Ascending aorta (tissue), 2 donors: Measurements from ENCODE around the gene APC2. TPM values are rescaled to one million over a fixed set of nuclear protein-coding genes. Genes with fewer than 3 reads are reported as not detected.

Experiments used
- DNase-seq, 2 donors: peaks; one replicate each; pipeline ENCODE4 v3.0.0-alpha.2; 2019; ENCODE audit warnings: low spot score in 2 of 2
- H3K27ac ChIP-seq, 2 donors: fragments of 200-600 bp; sonication (generic); one replicate each; pipeline ENCODE4 v1.5.1; 2016 to 2017; ENCODE audit warnings: mild to moderate bottlenecking in 1 of 2
- H3K27me3 ChIP-seq: fragments of 200-600 bp; sonication (generic); one replicate; pipeline ENCODE4 v1.5.1; 2017
- H3K36me3 ChIP-seq, 2 donors: fragments of 200-600 bp; sonication (generic); one replicate each; pipeline ENCODE4 v1.5.1; 2016
- H3K4me1 ChIP-seq, 2 donors: fragments of 200-600 bp; sonication (generic); one replicate each; pipeline ENCODE4 v1.5.1; 2016 to 2017; ENCODE audit warnings: mild to moderate bottlenecking in 1 of 2
- H3K4me3 ChIP-seq, 2 donors: fragments of 200-600 bp; sonication (generic); one replicate each; pipeline ENCODE4 v1.5.1; 2016 to 2017; ENCODE audit warnings: mild to moderate bottlenecking in 1 of 2
- H3K9me3 ChIP-seq, 2 donors: fragments of 200-600 bp; sonication (generic); one replicate each; pipeline ENCODE4 v1.5.1; 2016
- intact Hi-C: fragments of 100-400 bp; cut with DNase I; formaldehyde crosslinking; loops from one replicate; pipeline ENCODE4 v1.15.1; 2023
- total RNA-seq: library from RNA; depleted of rRNA; stranded (reverse); fragments of >200 nt; gene quantifications from one replicate; pipeline ENCODE4 v1.1.0, GENCODE V29; 2016
- TF ChIP-seq, protein P1 (sequence below), 3 experiments: fragments of 200-600 bp in 2 of 3; fragments of 450-650 bp in 1 of 3; sonication (generic) in 2 of 3; IDR thresholded peaks; one replicate each; pipeline ENCODE4 v1.5.1; 2016 to 2019; ENCODE audit warnings: antibody characterized with exemption in 3 of 3, mild to moderate bottlenecking in 1 of 3, moderate library complexity in 1 of 3

The APC2 gene
- total RNA-seq, 1 donor from 2014 or later = not detected

DNA sequence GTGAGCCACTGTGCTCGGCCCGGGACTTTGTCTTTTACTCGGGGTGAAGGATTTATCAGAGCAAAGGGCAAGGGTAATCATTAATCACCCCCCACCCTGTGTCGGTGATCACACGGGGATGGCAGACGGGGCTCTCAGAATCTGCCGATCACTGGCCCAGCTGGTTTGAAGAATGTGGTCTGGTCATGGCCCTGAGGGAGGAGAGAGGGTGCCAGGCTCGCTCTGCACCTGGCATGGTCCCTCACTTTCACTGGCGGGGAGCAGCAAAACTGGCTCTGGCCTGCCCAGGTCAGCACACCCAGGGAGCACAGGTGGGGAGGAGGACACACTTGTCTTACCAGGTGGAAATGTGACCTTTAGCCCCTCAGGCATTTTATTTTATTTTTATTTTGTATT is 51.3 kb downstream of the APC2 start:
- Histone ChIP-seq H3K27me3 (peaks cover 13% of the 10 kb centered on the region), H3K4me3 (no peak overlapping the region), H3K36me3 (no peaks in the 10 kb centered on the region), H3K4me1 (peaks cover 0 to 6% of the 10 kb centered on the region in 2 donors), H3K9me3 (no peaks in the 10 kb centered on the region), H3K27ac (no peak overlapping the region)
- TF ChIP-seq, protein P1, sequence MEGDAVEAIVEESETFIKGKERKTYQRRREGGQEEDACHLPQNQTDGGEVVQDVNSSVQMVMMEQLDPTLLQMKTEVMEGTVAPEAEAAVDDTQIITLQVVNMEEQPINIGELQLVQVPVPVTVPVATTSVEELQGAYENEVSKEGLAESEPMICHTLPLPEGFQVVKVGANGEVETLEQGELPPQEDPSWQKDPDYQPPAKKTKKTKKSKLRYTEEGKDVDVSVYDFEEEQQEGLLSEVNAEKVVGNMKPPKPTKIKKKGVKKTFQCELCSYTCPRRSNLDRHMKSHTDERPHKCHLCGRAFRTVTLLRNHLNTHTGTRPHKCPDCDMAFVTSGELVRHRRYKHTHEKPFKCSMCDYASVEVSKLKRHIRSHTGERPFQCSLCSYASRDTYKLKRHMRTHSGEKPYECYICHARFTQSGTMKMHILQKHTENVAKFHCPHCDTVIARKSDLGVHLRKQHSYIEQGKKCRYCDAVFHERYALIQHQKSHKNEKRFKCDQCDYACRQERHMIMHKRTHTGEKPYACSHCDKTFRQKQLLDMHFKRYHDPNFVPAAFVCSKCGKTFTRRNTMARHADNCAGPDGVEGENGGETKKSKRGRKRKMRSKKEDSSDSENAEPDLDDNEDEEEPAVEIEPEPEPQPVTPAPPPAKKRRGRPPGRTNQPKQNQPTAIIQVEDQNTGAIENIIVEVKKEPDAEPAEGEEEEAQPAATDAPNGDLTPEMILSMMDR (IDR thresholded peaks at IDR 0.05) = no peak
- intact Hi-C loops = no loop called here
- DNase-seq = no peak

DNA sequence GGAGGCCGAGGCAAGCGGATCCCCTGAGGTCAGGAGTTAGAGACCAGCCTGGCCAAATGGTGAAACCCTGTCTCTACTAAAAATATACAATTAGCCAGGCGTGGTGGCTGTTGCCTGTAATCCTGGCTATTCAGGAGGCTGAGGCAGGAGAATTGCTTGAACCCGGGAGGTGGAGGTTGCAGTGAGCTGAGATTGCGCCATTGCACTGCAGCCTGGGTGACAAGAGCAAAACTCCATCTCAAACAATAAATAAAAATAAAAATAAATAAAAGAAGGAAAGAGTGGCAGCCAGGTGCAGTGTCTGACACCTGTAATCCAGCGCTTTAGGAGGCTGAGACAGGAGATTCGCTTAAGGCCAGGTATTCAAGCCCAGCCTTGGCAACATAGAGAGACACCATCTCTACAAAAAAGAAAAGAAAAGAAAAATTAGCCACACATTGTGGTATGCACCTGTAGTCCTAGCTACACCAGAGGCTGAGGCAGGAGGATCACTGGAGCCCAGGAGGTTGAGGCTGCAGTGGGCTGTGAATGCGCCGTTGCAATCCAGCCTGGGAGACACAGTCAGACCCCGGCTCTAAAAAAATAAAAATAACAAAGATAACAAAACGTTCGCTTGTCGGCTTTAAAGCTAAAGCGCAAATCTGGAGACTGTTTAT is 52.6 kb downstream of the APC2 start:
- intact Hi-C loops = no loop called here
- Histone ChIP-seq H3K4me3 (no peak overlapping the region), H3K4me1 (peaks cover 0 to 9% of the 10 kb centered on the region in 2 donors), H3K9me3 (no peaks in the 10 kb centered on the region), H3K36me3 (no peaks in the 10 kb centered on the region), H3K27ac (no peak overlapping the region), H3K27me3 (peaks cover 13% of the 10 kb centered on the region)
- DNase-seq = no peak
- TF ChIP-seq, protein P1 (IDR thresholded peaks at IDR 0.05) = no peak

DNA sequence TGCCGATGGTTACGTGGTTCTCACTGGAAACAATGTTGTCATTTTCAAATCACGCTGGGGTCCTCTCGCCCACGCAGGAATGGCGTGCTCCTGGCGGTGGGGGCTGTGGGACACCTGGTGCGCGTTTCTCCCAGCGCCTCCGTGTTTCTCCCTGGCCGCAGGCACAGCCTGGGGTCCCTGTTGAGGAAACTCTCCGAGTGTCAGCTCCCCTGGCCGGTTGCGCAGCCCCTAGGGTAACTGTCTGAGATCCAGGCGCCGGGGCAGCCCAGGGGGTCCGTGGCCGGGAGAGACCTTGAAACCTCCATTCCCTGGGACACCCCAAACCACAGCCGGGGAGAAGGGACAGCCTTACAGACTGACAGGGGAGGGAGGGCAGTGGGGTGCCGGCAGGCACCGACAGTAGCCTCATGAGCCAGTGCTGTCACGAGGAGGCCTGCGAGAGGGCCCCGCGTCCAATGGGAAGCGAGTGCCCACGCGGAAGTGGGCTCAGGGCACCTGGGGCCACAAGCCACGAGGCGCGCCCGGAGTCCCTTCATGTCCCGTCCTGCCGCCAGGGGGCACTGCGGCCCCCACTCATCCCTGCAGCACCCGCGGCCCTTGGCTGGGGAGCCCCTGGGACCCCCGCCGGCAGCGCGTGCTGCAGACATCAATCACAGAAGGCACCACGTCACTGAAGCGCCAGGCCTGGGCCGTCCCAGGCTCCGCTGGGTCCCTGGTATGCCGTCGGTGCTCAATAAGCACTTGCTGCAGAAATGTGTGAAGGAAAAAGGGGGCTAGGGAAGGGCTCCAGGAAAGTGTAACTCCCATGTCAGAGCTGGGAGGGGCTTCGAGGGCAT is 53.4 kb downstream of the APC2 start:
- peak in 1 of 2 donors; percentile 72 for DNase-seq
- Histone ChIP-seq H3K4me1 (peaks cover 0 to 10% of the 10 kb centered on the region in 2 donors), H3K27me3 (peaks cover 13% of the 10 kb centered on the region), H3K27ac (no peak overlapping the region), H3K4me3 (no peak overlapping the region), H3K9me3 (no peaks in the 10 kb centered on the region), H3K36me3 (no peaks in the 10 kb centered on the region)
- TF ChIP-seq, protein P1 (IDR thresholded peaks at IDR 0.05) = peak; percentile 73 to 76 (median 75)
- intact Hi-C loops = no loop called here

DNA sequence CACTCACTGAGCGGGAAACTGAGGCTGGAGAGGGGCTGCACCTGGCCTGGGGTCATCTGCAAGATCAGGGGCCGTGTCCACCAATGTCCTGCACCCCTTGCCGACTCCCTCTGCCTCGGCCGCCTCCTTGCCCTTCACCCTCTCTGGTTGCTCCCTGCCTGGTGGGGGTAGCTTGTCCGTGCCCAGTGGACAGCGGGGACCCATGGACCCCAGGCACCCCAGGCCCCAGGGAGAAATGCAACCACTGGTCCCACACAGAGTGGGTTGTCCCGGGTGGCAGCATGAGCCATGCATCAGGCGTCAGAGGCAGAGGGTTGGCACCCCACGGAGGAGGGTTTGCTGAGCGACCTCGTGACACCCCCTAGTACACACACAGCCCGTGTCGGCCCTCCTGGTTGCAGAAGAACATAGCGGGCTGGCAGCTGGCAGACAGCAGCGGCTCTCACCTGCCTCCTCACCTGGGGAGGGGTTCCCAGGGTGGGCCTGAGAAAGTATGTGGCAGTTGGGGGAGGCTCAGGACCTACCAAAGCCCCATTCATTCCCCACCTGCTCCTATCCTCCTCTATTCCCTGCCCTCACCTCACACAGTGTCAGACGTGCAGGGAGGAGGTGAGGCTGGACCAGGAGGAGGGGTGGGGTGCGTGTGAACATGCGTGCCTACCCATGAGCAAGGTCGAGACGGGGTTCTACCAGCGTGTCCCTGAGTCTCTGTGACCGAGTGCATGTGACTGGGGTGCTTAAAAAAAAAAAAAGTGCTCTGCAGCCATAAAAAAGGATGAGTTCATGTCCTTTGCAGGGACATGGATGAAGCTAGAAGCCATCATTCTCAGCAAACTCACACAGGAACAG is 54.2 kb downstream of the APC2 start:
- Histone ChIP-seq H3K36me3 (no peaks in the 10 kb centered on the region), H3K9me3 (no peaks in the 10 kb centered on the region), H3K27ac (no peak overlapping the region), H3K4me1 (peaks cover 0 to 13% of the 10 kb centered on the region in 2 donors), H3K4me3 (no peak overlapping the region), H3K27me3 (peaks cover 13% of the 10 kb centered on the region)
- intact Hi-C loops = no loop called here
- TF ChIP-seq, protein P1 (IDR thresholded peaks at IDR 0.05) = no peak
- DNase-seq = no peak

DNA sequence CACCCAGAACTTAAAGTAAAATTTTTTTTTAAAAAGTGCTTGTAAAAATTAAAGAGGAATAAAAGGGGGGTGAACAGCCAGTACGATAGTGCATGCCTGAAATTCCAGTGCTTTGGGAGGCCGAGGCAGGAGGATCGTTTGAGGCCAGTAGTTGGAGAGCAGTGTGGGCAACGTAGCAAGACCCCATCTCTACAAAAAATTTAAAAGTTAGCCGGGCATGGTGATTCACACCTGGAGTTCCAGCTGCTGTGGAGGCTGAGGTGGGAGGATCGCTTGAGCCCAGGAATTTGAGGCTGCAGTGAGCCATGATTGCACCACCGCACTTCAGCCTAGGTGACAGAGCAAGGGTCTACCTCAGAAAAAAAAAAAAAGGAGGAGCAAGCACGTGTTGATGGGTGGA is 55.1 kb downstream of the APC2 start:
- Histone ChIP-seq H3K36me3 (no peaks in the 10 kb centered on the region), H3K9me3 (no peaks in the 10 kb centered on the region), H3K27ac (no peak overlapping the region), H3K27me3 (peaks cover 13% of the 10 kb centered on the region), H3K4me1 (peaks cover 0 to 13% of the 10 kb centered on the region in 2 donors), H3K4me3 (no peak overlapping the region)
- TF ChIP-seq, protein P1 (IDR thresholded peaks at IDR 0.05) = no peak
- intact Hi-C loops = no loop called here
- DNase-seq = no peak
